H1 (cell line): Measurements from ENCODE around the gene METTL25B. TPM values are rescaled to one million over a fixed set of nuclear protein-coding genes. Genes with fewer than 3 reads are reported as not detected.

Experiments
- CTCF ChIA-PET: fragments of 300-600 bp; sonication (Branson Sonifier 250); formaldehyde crosslinking; loops from one replicate; lab custom pipeline; 2021; ENCODE audit not compliant: partially characterized antibody; lab: Charles Lee
- POLR2A ChIA-PET: fragments of 300-600 bp; sonication (Branson Sonifier 250); formaldehyde crosslinking; loops from one replicate; lab custom pipeline; 2021; ENCODE audit warnings: inconsistent platforms; ENCODE audit not compliant: partially characterized antibody; lab: Charles Lee
- DNase-seq, 2 experiments: peaks; one replicate each; pipeline versions ENCODE4 v3.0.0 to v3.0.0-alpha.2; 2010 to 2022; ENCODE audit warnings: low spot score in 2 of 2, low read depth in 1 of 2, mixed read lengths in 1 of 2
- FAIRE-seq: peaks from 2 replicates; lab custom pipeline; 2011; peaks lifted over from hg19 to GRCh38; lab: Jason Lieb, UNC
- H2AFZ ChIP-seq: 2 replicates; pipeline ENCODE4 v1.8.1; 2012; ENCODE audit warnings: low read length, inconsistent platforms
- H2AK5ac ChIP-seq: 2 replicates; pipeline ENCODE4 v1.6.1; 2013; ENCODE audit warnings: low read depth, low read length
- H2BK120ac ChIP-seq: replicated peaks from 2 replicates; pipeline ENCODE3; 2013; ENCODE audit warnings: low read depth, low read length, inconsistent platforms
- H2BK12ac ChIP-seq: 2 replicates; pipeline ENCODE4 v1.6.1; 2013; ENCODE audit warnings: low read depth, low read length
- H2BK15ac ChIP-seq: 2 replicates; pipeline ENCODE4 v1.6.1; 2013; ENCODE audit warnings: low read length
- H2BK20ac ChIP-seq: 2 replicates; pipeline ENCODE4 v1.6.1; 2013; ENCODE audit warnings: low read length
- H2BK5ac ChIP-seq: 2 replicates; pipeline ENCODE4 v1.6.1; 2013; ENCODE audit warnings: low read depth, low read length
- H3K14ac ChIP-seq: 2 replicates; pipeline ENCODE4 v1.6.1; 2013; ENCODE audit warnings: inconsistent platforms; ENCODE audit not compliant: insufficient read length
- H3K18ac ChIP-seq: 2 replicates; pipeline ENCODE4 v1.6.1; 2013; ENCODE audit warnings: low read length; ENCODE audit errors: extremely low read depth
- H3K23ac ChIP-seq: 2 replicates; pipeline ENCODE4 v1.6.1; 2013; ENCODE audit warnings: inconsistent platforms; ENCODE audit not compliant: insufficient read length
- H3K23me2 ChIP-seq: 2 replicates; pipeline ENCODE4 v1.6.1; 2013; ENCODE audit warnings: low read depth, low read length
- H3K27ac ChIP-seq: 2 replicates; pipeline ENCODE4 v1.6.1; 2011; ENCODE audit warnings: low read depth, low read length, inconsistent platforms
- H3K27me3 ChIP-seq, 4 experiments: replicated peaks in 1 of 4; 1 replicate in 1 of 4; 2 replicates in 3 of 4; pipeline versions ENCODE4 v1.6.1 to v1.8.1; 2011 to 2013; ENCODE audit warnings: low read length in 3 of 4, mild to moderate bottlenecking in 3 of 4, inconsistent platforms in 2 of 4, mixed read lengths in 2 of 4, moderate library complexity in 1 of 4; ENCODE audit not compliant: control insufficient read depth in 3 of 4, insufficient read depth in 3 of 4; ENCODE audit errors: extremely low read depth in 1 of 4
- H3K36me3 ChIP-seq, 4 experiments: 2 replicates each; pipeline versions ENCODE4 v1.6.1 to v1.8.1; 2011 to 2013; ENCODE audit warnings: mild to moderate bottlenecking in 4 of 4, low read length in 3 of 4, moderate library complexity in 2 of 4, control low read depth in 1 of 4, inconsistent platforms in 1 of 4; ENCODE audit not compliant: insufficient read depth in 4 of 4, control insufficient read depth in 2 of 4
- H3K4ac ChIP-seq: replicated peaks from 2 replicates; pipeline ENCODE3; 2013; ENCODE audit warnings: low read length, low read depth, mixed read lengths, inconsistent platforms; ENCODE audit not compliant: insufficient read length
- H3K4me1 ChIP-seq, 4 experiments: replicated peaks in 1 of 4; 1 replicate in 1 of 4; 2 replicates in 3 of 4; pipeline versions ENCODE4 v1.6.1 to v1.8.1; 2011 to 2013; ENCODE audit warnings: low read length in 3 of 4, inconsistent platforms in 2 of 4, mixed read lengths in 1 of 4; ENCODE audit not compliant: insufficient read depth in 4 of 4, control insufficient read depth in 3 of 4
- H3K4me2 ChIP-seq, 2 experiments: 2 replicates each; pipeline versions ENCODE4 v1.6.1 to v1.8.1; 2011 to 2013; ENCODE audit warnings: low read depth in 2 of 2, low read length in 2 of 2, control low read depth in 1 of 2, inconsistent platforms in 1 of 2, mild to moderate bottlenecking in 1 of 2; ENCODE audit not compliant: insufficient read depth in 1 of 2
- H3K4me3 ChIP-seq, 4 experiments: fragments of 200-600, 300-600 bp in 1 of 4; sonication (generic), shearing (Covaris generic), sonication (Bioruptor Twin) in 1 of 4; 2 replicates each; pipeline versions ENCODE4 v1.5.1 to v1.8.1; 2011 to 2016; ENCODE audit warnings: low read length in 4 of 4, low read depth in 3 of 4, control low read depth in 2 of 4, inconsistent platforms in 2 of 4, mild to moderate bottlenecking in 2 of 4, mixed read lengths in 1 of 4, moderate library complexity in 1 of 4; ENCODE audit not compliant: insufficient read depth in 2 of 4; ENCODE audit errors: extremely low read depth in 1 of 4
- H3K56ac ChIP-seq: replicated peaks from 2 replicates; pipeline ENCODE3; 2013; ENCODE audit warnings: low read depth, mild to moderate bottlenecking, mixed read lengths, low read length, inconsistent platforms; ENCODE audit not compliant: insufficient read length
- H3K79me1 ChIP-seq: 2 replicates; pipeline ENCODE4 v1.6.1; 2013; ENCODE audit warnings: low read depth, low read length, control low read depth
- H3K79me2 ChIP-seq, 2 experiments: 2 replicates each; pipeline versions ENCODE4 v1.6.1 to v1.8.1; 2012 to 2013; ENCODE audit warnings: low read length in 2 of 2, mild to moderate bottlenecking in 2 of 2, inconsistent platforms in 1 of 2; ENCODE audit not compliant: insufficient read depth in 2 of 2, control insufficient read depth in 1 of 2
- H3K9ac ChIP-seq, 4 experiments: replicated peaks in 1 of 4; 1 replicate in 1 of 4; 2 replicates in 3 of 4; pipeline versions ENCODE4 v1.6.1 to v1.8.1; 2011 to 2013; ENCODE audit warnings: low read depth in 3 of 4, low read length in 3 of 4, control low read depth in 2 of 4, mild to moderate bottlenecking in 2 of 4, moderate library complexity in 2 of 4, inconsistent platforms in 1 of 4; ENCODE audit errors: extremely low read depth in 1 of 4
- H3K9me3 ChIP-seq, 2 experiments: 2 replicates each; pipeline versions ENCODE4 v1.6.1 to v1.8.1; 2012 to 2013; ENCODE audit warnings: mild to moderate bottlenecking in 2 of 2, moderate library complexity in 2 of 2, control low read depth in 1 of 2, inconsistent platforms in 1 of 2, low read depth in 1 of 2, low read length in 1 of 2, mixed read lengths in 1 of 2; ENCODE audit not compliant: insufficient read depth in 2 of 2
- H4K20me1 ChIP-seq, 2 experiments: replicated peaks in 1 of 2; 2 replicates each; pipeline versions ENCODE3 to v1.8.1; 2011 to 2013; ENCODE audit warnings: inconsistent platforms in 2 of 2, low read length in 2 of 2, mild to moderate bottlenecking in 1 of 2; ENCODE audit not compliant: insufficient read depth in 2 of 2, control insufficient read depth in 1 of 2
- H4K5ac ChIP-seq: 2 replicates; pipeline ENCODE4 v1.6.1; 2013; ENCODE audit warnings: low read length, low read depth, mixed read lengths, inconsistent platforms; ENCODE audit not compliant: insufficient read length
- H4K8ac ChIP-seq: 2 replicates; pipeline ENCODE4 v1.8.0; 2013; ENCODE audit warnings: mild to moderate bottlenecking, moderate library complexity, low read length, inconsistent platforms; ENCODE audit not compliant: insufficient read depth; ENCODE audit errors: extremely low read depth
- H4K91ac ChIP-seq: replicated peaks from 2 replicates; pipeline ENCODE3; 2013; ENCODE audit warnings: low read length, mixed read lengths, inconsistent platforms; ENCODE audit not compliant: insufficient read length
- BCL11A ChIP-seq, 2 experiments: IDR thresholded peaks; one replicate each; pipeline ENCODE4 v1.6.1; 2011; ENCODE audit warnings: low read depth in 2 of 2, low read length in 2 of 2, mild to moderate bottlenecking in 2 of 2
- CBX8 ChIP-seq: fragments of 300-800, 300-1000 bp; sonication (generic); IDR thresholded peaks from 2 replicates; pipeline ENCODE4 v1.7.1; 2016; ENCODE audit warnings: low read depth, low read length, borderline replicate concordance
- EZH2 ChIP-seq: fragments of 200-600 bp; sonication (generic); IDR thresholded peaks from 2 replicates; pipeline ENCODE4 v1.7.1; 2012; ENCODE audit warnings: low read depth, mild to moderate bottlenecking, moderate library complexity, low read length, inconsistent platforms; ENCODE audit not compliant: severe bottlenecking
- NANOG ChIP-seq: IDR thresholded peaks from 2 replicates; pipeline ENCODE4 v1.6.1; 2011; ENCODE audit warnings: low read length, low read depth, mild to moderate bottlenecking, inconsistent platforms; ENCODE audit not compliant: insufficient read depth, poor library complexity, severe bottlenecking
- RNF2 ChIP-seq: fragments of 200-900, 300-1000 bp; sonication (generic); IDR thresholded peaks from 2 replicates; pipeline ENCODE4 v1.7.1; 2016; ENCODE audit warnings: borderline replicate concordance, low read depth, mild to moderate bottlenecking, antibody characterized with exemption, low read length; ENCODE audit not compliant: poor library complexity, severe bottlenecking; ENCODE audit errors: missing control alignments
- SIRT6 ChIP-seq: IDR thresholded peaks from one replicate; pipeline ENCODE4 v1.7.1; 2012; ENCODE audit warnings: low read length, inconsistent platforms
- SP1 ChIP-seq: IDR thresholded peaks from 2 replicates; pipeline ENCODE4 v1.6.1; 2011; ENCODE audit warnings: low read depth, low read length
- ZNF274 ChIP-seq: IDR thresholded peaks from 2 replicates; pipeline ENCODE4 v1.7.0; 2012; ENCODE audit warnings: low read length, borderline replicate concordance; ENCODE audit errors: extremely low read depth
- WGBS, 2 experiments: shearing (Covaris generic) in 1 of 2; methylation state at CpG; one replicate each; pipeline versions ENCODE4 v1.1.6 to v1.1.7; 2013 to 2015; ENCODE audit warnings: low lambda C conversion rate in 2 of 2, mixed read lengths in 2 of 2, inconsistent platforms in 1 of 2, low coverage in 1 of 2, missing lambda C conversion rate in 1 of 2; ENCODE audit not compliant: insufficient replicate concordance in 2 of 2, insufficient coverage in 1 of 2, insufficient read length in 1 of 2; ENCODE audit errors: extremely low coverage in 1 of 2, missing lambda C conversion rate in 1 of 2; 5-methylcytosine and 5-hydroxymethylcytosine counted together
- polyA plus RNA-seq, 7 experiments: library from polyadenylated mRNA; depleted of rRNA in 3 of 7; stranded (reverse) in 5 of 7; unstranded in 2 of 7; fragments of >200 nt in 5 of 7; fragments of 200-250 nt in 2 of 7; gene quantifications; 1 replicate in 5 of 7; 2 replicates in 1 of 7; 4 replicates in 1 of 7; pipeline versions ENCODE4 v1.2.1 to v1.2.3, GENCODE V29; 2011 to 2013; ENCODE audit warnings: missing spikeins in 2 of 7, mixed read lengths in 2 of 7
- total RNA-seq: library from RNA; stranded (reverse); fragmentation: NEBNext Ultra II Directional; extraction: Animal tissue kit (Norgen Biotek cat#: 25700); gene quantifications from 2 replicates; pipeline ENCODE4 v1.2.1, GENCODE V29; 2021
- TF ChIP-seq, protein P1 (sequence below): IDR thresholded peaks from 2 replicates; pipeline ENCODE4 v1.6.1; 2011; ENCODE audit warnings: low read depth, mild to moderate bottlenecking, low read length; ENCODE audit not compliant: insufficient read depth

Gene METTL25B
- total and polyA plus RNA-seq, 2 of the 8 experiments (the other 6 are each of a cell fraction or from before 2014, with no cell fraction given): 28.4 to 30.1 TPM

DNA sequence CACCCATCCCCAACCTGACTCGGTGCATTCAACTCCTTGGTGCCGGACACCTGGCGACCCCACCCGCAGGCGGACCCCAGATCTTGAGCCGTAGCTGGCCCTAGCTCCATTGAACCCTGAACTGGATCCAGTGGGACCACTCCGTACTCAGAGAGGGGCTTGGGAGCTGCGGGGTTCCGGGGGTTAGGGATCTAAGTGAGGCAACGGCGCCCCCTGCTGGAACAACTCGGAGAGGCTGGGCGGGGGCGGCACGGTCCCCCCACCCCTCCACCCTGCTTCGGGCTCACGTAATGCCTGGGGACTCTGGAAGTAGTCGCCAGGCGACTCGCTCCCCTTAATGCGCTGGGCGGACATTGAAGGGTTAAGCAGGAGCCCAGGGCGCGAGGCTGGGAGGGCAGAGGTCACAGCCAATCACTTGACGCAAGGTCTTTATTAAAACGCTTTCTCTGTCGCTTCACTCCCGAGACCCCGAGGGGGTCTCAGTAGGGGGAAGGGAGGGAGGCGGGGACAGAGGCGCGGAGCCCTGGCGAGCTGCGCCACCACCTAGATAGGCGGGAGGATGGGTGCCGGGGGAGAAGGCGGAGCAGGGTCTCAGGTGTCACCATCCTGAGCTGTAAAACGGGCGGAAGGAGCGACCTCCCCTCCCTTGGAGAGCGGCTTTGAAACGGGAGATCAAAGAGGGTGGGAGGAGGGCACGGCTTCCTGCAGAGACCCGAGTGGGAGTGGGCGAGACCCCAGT is 22.2 kb upstream of the METTL25B start:
- H3K4me1 ChIP-seq: peaks cover 27 to 57% (median 45%) of the 10 kb centered on the region in 4 experiments
- ChIA-PET CTCF (interaction anchor here (0.5 to 66.0 kb wide), 23 partner anchors 1 to 406 kb away, joined by 3 to 4284 read pairs (median 4); partner anchors contain the start of genes BCAN, CRABP2, HDGF and INSRR), POLR2A (interaction anchor here (0.6 to 16.9 kb wide), 27 partner anchors 8 to 1481 kb away, joined by 3 to 530 read pairs (median 4); partner anchors contain the start of genes HDGF, ISG20L2, METTL25B and MRPL24)
- H3K56ac ChIP-seq: peak overlapping the region; percentile 55
- DNase-seq (peak; percentile 86 to 98), FAIRE-seq (no peak)
- peaks cover 0 to 19% (median 8%) of the 10 kb centered on the region in 4 experiments; a peak in 4 of 7 replicates for H3K27me3 ChIP-seq
- peak overlapping the region; percentile 95 for H4K5ac ChIP-seq
- peak overlapping the region; percentile 85 for H4K8ac ChIP-seq
- peak overlapping the region; percentile 95 for H2BK20ac ChIP-seq
- H3K27ac ChIP-seq: peak overlapping the region; percentile 79
- peak overlapping the region; percentile 99 for H2BK5ac ChIP-seq
- H3K4me2 ChIP-seq: peak overlapping the region; percentile 77 to 94
- peaks cover 4% of the 10 kb centered on the region; the same call in 1 of the 2 replicates for H3K79me1 ChIP-seq
- no peak overlapping the region for H3K23ac ChIP-seq
- H2AK5ac ChIP-seq: 0 out of 2 replicates have a peak overlapping the region, but pooled peaks have one; percentile 45
- no peaks in the 10 kb centered on the region for H3K9me3 ChIP-seq
- H3K4ac ChIP-seq: peak overlapping the region; percentile 80
- H3K4me3 ChIP-seq: peak overlapping the region; percentile 50 to 80 (median 70)
- H2BK12ac ChIP-seq: peak overlapping the region; percentile 96; the same call in 1 of the 2 replicates
- H4K20me1 ChIP-seq: peaks cover 6 to 14% of the 10 kb centered on the region in 2 experiments
- no peak overlapping the region for H3K14ac ChIP-seq
- peaks cover 31% of the 10 kb centered on the region; the same call in 1 of the 2 replicates for H3K23me2 ChIP-seq
- peak overlapping the region; percentile 99 for H4K91ac ChIP-seq
- 2% methylated on average over 43 of the region's 45 CpGs; no CpG with 5 or more reads in 1 of the 2 experiments for WGBS, 2 experiments
- peak overlapping the region; percentile 97 for H3K18ac ChIP-seq
- peak overlapping the region in 3 of 4 experiments; percentile 26 to 60 (median 59); a peak in 5 of 7 replicates for H3K9ac ChIP-seq
- no peak overlapping the region for H2AFZ ChIP-seq
- H2BK120ac ChIP-seq: peak overlapping the region; percentile 45
- H3K36me3 ChIP-seq: peaks cover 0 to 10% (median 2%) of the 10 kb centered on the region in 4 experiments; a peak in 4 of 8 replicates
- peak overlapping the region; percentile 81; the same call in 1 of the 2 replicates for H2BK15ac ChIP-seq
- H3K79me2 ChIP-seq: peaks cover 7 to 24% of the 10 kb centered on the region in 2 experiments; a peak in 2 of 4 replicates
- TF ChIP-seq EZH2 (no peak), SIRT6 (no peak), BCL11A (IDR thresholded peaks at IDR 0.05; ENCODE audit: low read depth in 2 of 2, low read length in 2 of 2) (no peak), NANOG (peak; percentile 38), RNF2 (no peak), ZNF274 (no peak), CBX8 (no peak), SP1 (0 out of 2 replicates have a peak, but pooled peaks have one; percentile 17)
- TF ChIP-seq, protein P1, sequence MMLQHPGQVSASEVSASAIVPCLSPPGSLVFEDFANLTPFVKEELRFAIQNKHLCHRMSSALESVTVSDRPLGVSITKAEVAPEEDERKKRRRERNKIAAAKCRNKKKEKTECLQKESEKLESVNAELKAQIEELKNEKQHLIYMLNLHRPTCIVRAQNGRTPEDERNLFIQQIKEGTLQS: 0 out of 2 replicates have a peak, but pooled peaks have one; percentile 23
